B cell (primary cell): ENCODE measurements around the gene SLC9C2. TPM values are rescaled to one million over a fixed set of nuclear protein-coding genes. Genes with fewer than 3 reads are reported as not detected.

ENCODE experiments used
- ATAC-seq: fragments of 200-7000 bp; cut with Tn5 transposase; one replicate; pipeline ENCODE4 v1.10.0; 2021; ENCODE audit warnings: low read depth, mild to moderate bottlenecking, moderate number of reproducible peaks, moderate library complexity
- CTCF ChIA-PET: fragments of 350-600 bp; sonication (Branson Sonifier 250); formaldehyde crosslinking; loops from one replicate; lab custom pipeline; 2021; ENCODE audit warnings: antibody characterized with exemption, inconsistent platforms; lab: Charles Lee
- POLR2A ChIA-PET: fragments of 350-600 bp; sonication (Branson Sonifier 250); formaldehyde crosslinking; loops from one replicate; lab custom pipeline; 2021; ENCODE audit warnings: antibody characterized with exemption; lab: Charles Lee
- DNase-seq: peaks from one replicate; pipeline ENCODE4 v3.0.0; 2013
- H2AFZ ChIP-seq: 2 replicates; pipeline ENCODE4 v1.6.1; 2012; ENCODE audit warnings: mild to moderate bottlenecking, low read depth, low read length; ENCODE audit not compliant: insufficient read depth, poor library complexity, severe bottlenecking
- H3K27ac ChIP-seq, 2 donors: 1 replicate in 1 of 2; 2 replicates in 1 of 2; pipeline ENCODE4 v1.5.1; 2012 to 2013; ENCODE audit warnings: low read length in 2 of 2, mild to moderate bottlenecking in 2 of 2, moderate library complexity in 1 of 2
- H3K27me3 ChIP-seq, 4 experiments: fragments of 200-600 bp in 1 of 4; sonication (generic) in 1 of 4; replicated peaks in 1 of 4; 1 replicate in 2 of 4; 2 replicates in 2 of 4; pipeline versions ENCODE4 v1.6.1 to v1.7.0; 2013 to 2016; ENCODE audit warnings: low read length in 3 of 4, mild to moderate bottlenecking in 2 of 4, mixed read lengths in 1 of 4, moderate library complexity in 1 of 4; ENCODE audit not compliant: insufficient read depth in 4 of 4, control insufficient read depth in 3 of 4; ENCODE audit errors: control extremely low read depth in 1 of 4
- H3K36me3 ChIP-seq, 2 experiments: replicated peaks in 1 of 2; 1 replicate in 1 of 2; 2 replicates in 1 of 2; pipeline versions ENCODE4 v1.6.1 to v1.7.1; 2013; ENCODE audit warnings: low read length in 1 of 2; ENCODE audit not compliant: insufficient read depth in 2 of 2, control insufficient read depth in 1 of 2; ENCODE audit errors: control extremely low read depth in 1 of 2, extremely low read depth in 1 of 2
- H3K4me1 ChIP-seq, 2 donors: fragments of 200-600 bp in 1 of 2; sonication (generic) in 1 of 2; 1 replicate in 1 of 2; 2 replicates in 1 of 2; pipeline versions ENCODE4 v1.5.1 to v1.6.1; 2013 to 2017; ENCODE audit warnings: low read length in 2 of 2; ENCODE audit not compliant: control insufficient read depth in 2 of 2, insufficient read depth in 2 of 2
- H3K4me2 ChIP-seq: replicated peaks from 2 replicates; pipeline ENCODE3; 2012; ENCODE audit warnings: mild to moderate bottlenecking, low read depth, low read length; ENCODE audit not compliant: poor library complexity, severe bottlenecking
- H3K4me3 ChIP-seq, 5 experiments: fragments of 200-600 bp in 1 of 5; sonication (generic) in 1 of 5; 1 replicate in 3 of 5; 2 replicates in 2 of 5; pipeline versions ENCODE4 v1.5.1 to v1.7.0; 2011 to 2016; ENCODE audit warnings: low read length in 4 of 5, mild to moderate bottlenecking in 4 of 5, low read depth in 2 of 5, control low read depth in 1 of 5, moderate library complexity in 1 of 5; ENCODE audit not compliant: insufficient read depth in 1 of 5; ENCODE audit errors: control extremely low read depth in 1 of 5, extremely low read depth in 1 of 5
- H3K79me2 ChIP-seq: fragments of 200-600 bp; sonication (generic); one replicate; pipeline ENCODE4 v1.6.0; 2016; ENCODE audit warnings: low read length; ENCODE audit not compliant: control insufficient read depth, insufficient read depth
- H3K9ac ChIP-seq: fragments of 200-600 bp; sonication (generic); 2 replicates; pipeline ENCODE4 v1.6.1; 2017; ENCODE audit warnings: mild to moderate bottlenecking, low read length, moderate library complexity
- H3K9me3 ChIP-seq, 3 donors: one replicate each; pipeline versions ENCODE4 v1.6.1 to v1.7.1; 2013; ENCODE audit warnings: low read length in 2 of 3; ENCODE audit not compliant: control insufficient read depth in 2 of 3, insufficient read depth in 1 of 3; ENCODE audit errors: control extremely low read depth in 1 of 3
- H4K20me1 ChIP-seq: 2 replicates; pipeline ENCODE4 v1.6.0; 2012; ENCODE audit warnings: mild to moderate bottlenecking, low read length; ENCODE audit not compliant: insufficient read depth, control insufficient read depth, poor library complexity, severe bottlenecking
- H3K27ac Mint-ChIP-seq: one replicate; pipeline ENCODE4 v1.8.0; 2021; ENCODE audit warnings: mixed read lengths
- H3K27me3 Mint-ChIP-seq: one replicate; pipeline ENCODE4 v1.8.0; 2021; ENCODE audit warnings: mixed read lengths
- H3K4me1 Mint-ChIP-seq: one replicate; pipeline ENCODE4 v1.8.0; 2021; ENCODE audit warnings: mixed read lengths
- H3K4me3 Mint-ChIP-seq: one replicate; pipeline ENCODE4 v1.8.0; 2021; ENCODE audit warnings: mixed read lengths
- H3K9me3 Mint-ChIP-seq: one replicate; pipeline ENCODE4 v1.8.0; 2022; ENCODE audit warnings: mixed read lengths; ENCODE audit not compliant: insufficient read depth
- CTCF ChIP-seq: fragments of 200-600 bp; IDR thresholded peaks from one replicate; pipeline ENCODE4 v1.8.0; 2022; ENCODE audit warnings: antibody characterized with exemption, mild to moderate bottlenecking
- EZH2 ChIP-seq: IDR thresholded peaks from 2 replicates; pipeline ENCODE4 v1.6.1; 2012; ENCODE audit warnings: borderline replicate concordance, low read depth, mild to moderate bottlenecking, moderate library complexity, low read length; ENCODE audit not compliant: insufficient read depth, poor library complexity, severe bottlenecking
- WGBS: methylation state at CpG from one replicate; pipeline ENCODE4 v1.1.5; 2013; ENCODE audit warnings: missing lambda C conversion rate; ENCODE audit not compliant: insufficient coverage; 5-methylcytosine and 5-hydroxymethylcytosine counted together
- intact Hi-C: fragments of 100-400 bp; cut with micrococcal nuclease; formaldehyde crosslinking; loops from one replicate; pipeline ENCODE4 v1.10.0; 2022
- polyA plus RNA-seq: library from polyadenylated mRNA; depleted of rRNA; stranded (reverse); fragments of >200 nt; gene quantifications from 2 replicates; pipeline ENCODE4 v1.2.3, GENCODE V29; 2012
- total RNA-seq, 2 donors: library from RNA; stranded (reverse); fragments of 120-200 nt in 1 of 2; gene quantifications; 1 replicate in 1 of 2; 2 replicates in 1 of 2; pipeline versions ENCODE4 v1.2.3 to v1.2.4, GENCODE V29; 2013 to 2022

Gene SLC9C2
- total and polyA plus RNA-seq, 2 donors (not counting 1 experiment from before 2014, with no cell fraction given), result not detected

- no peak for DNase-seq
- Mint-ChIP-seq H3K4me1 (no peaks in the 10 kb centered on the region), H3K9me3 (no peaks in the 10 kb centered on the region), H3K27me3 (no peaks in the 10 kb centered on the region), H3K4me3 (no peak overlapping the region), H3K27ac (no peak overlapping the region)
- 96% methylated on average over 4 of the region's 7 CpGs for WGBS
- no peaks in the 10 kb centered on the region for H3K79me2 ChIP-seq
- H3K9me3 ChIP-seq, result no peaks in the 10 kb centered on the region
- no peak for TF ChIP-seq EZH2
- TF ChIP-seq CTCF, result no peak
- CTCF ChIA-PET, result interaction anchor here (0.7 to 1.5 kb wide), 2 partner anchors 56 to 777 kb away, joined by 3 read pairs; no protein-coding TSS in a partner anchor
- POLR2A ChIA-PET, result no interaction called here
- no peak overlapping the region for H3K9ac ChIP-seq
- no peak overlapping the region for H3K27ac ChIP-seq
- H3K36me3 ChIP-seq, result peaks cover 6 to 72% of the 10 kb centered on the region in 2 experiments
- no peaks in the 10 kb centered on the region for H3K27me3 ChIP-seq
- H3K4me1 ChIP-seq, result no peaks in the 10 kb centered on the region
- intact Hi-C loops, result no loop called here
- no peak overlapping the region for H2AFZ ChIP-seq
- no peak overlapping the region for H3K4me3 ChIP-seq
- no peaks in the 10 kb centered on the region for H4K20me1 ChIP-seq
- no peak overlapping the region for H3K4me2 ChIP-seq
- ATAC-seq, result no peak
Observed at GRCh38 chr1:173485401-173485800, 117.5 kb downstream of the SLC9C2 start.

- ChIA-PET POLR2A (no interaction called here), CTCF (no interaction called here)
- peaks cover 6 to 71% of the 10 kb centered on the region in 2 experiments for H3K36me3 ChIP-seq
- no peaks in the 10 kb centered on the region for H3K27me3 ChIP-seq
- TF ChIP-seq EZH2 (no peak), CTCF (no peak)
- H3K4me1 Mint-ChIP-seq, result peaks cover 6% of the 10 kb centered on the region
- no peaks in the 10 kb centered on the region for H4K20me1 ChIP-seq
- intact Hi-C loops, result no loop called here
- no peak overlapping the region for H3K27ac Mint-ChIP-seq
- no peak overlapping the region for H3K4me3 Mint-ChIP-seq
- no peaks in the 10 kb centered on the region for H3K4me1 ChIP-seq
- H2AFZ ChIP-seq, result no peak overlapping the region
- no peaks in the 10 kb centered on the region for H3K9me3 ChIP-seq
- H3K9me3 Mint-ChIP-seq, result no peaks in the 10 kb centered on the region
- ATAC-seq, result no peak
- no peak overlapping the region for H3K4me2 ChIP-seq
- no peaks in the 10 kb centered on the region for H3K79me2 ChIP-seq
- no peak overlapping the region for H3K9ac ChIP-seq
- H3K27ac ChIP-seq, result no peak overlapping the region
- no CpG with 5 or more reads among the region's 2 CpGs for WGBS
- no peak for DNase-seq
- no peaks in the 10 kb centered on the region for H3K27me3 Mint-ChIP-seq
- no peak overlapping the region for H3K4me3 ChIP-seq
Observed at GRCh38 chr1:173484276-173484675, 118.6 kb downstream of the SLC9C2 start.
